ENCODE data around the gene TMEM218. TPM values are rescaled to one million over a fixed set of nuclear protein-coding genes. Genes with fewer than 3 reads are reported as not detected.

TMEM218 gene
- total RNA-seq, 1 experiment from 2014 or later, result 14.5 TPM

- no peaks in the 10 kb centered on the region for H3K9me3 Mint-ChIP-seq (ENCODE audit: low read depth, unreplicated experiment)
- no peaks in the 10 kb centered on the region for H3K36me3 Mint-ChIP-seq (ENCODE audit: insufficient read depth, unreplicated experiment)
- TF ChIP-seq CTCF (IDR thresholded peaks at IDR 0.05; ENCODE audit: unreplicated experiment), result no peak
- CTCF ChIA-PET, result no interaction called here
- intact Hi-C loops (cut with micrococcal nuclease; ENCODE audit: unreplicated experiment), result no loop called here
- no peak overlapping the region for H3K27ac Mint-ChIP-seq (ENCODE audit: unreplicated experiment)
- no peak for DNase-seq
- peaks cover 11% of the 10 kb centered on the region for H3K4me1 Mint-ChIP-seq (ENCODE audit: low read depth, unreplicated experiment)
- no peaks in the 10 kb centered on the region for H3K27me3 Mint-ChIP-seq (ENCODE audit: unreplicated experiment)
- H3K4me3 Mint-ChIP-seq (ENCODE audit: low read depth, unreplicated experiment), result no peak overlapping the region
- BruUV-seq (replicated peaks), result no TSS peak
These were observed 35.5 kb downstream of the TMEM218 start for GRCh38 chr11:125075900-125076317.

GRCh38 chr11:125075242-125075625, 36.2 kb downstream of the TMEM218 start:
- Mint-ChIP-seq H3K36me3 (ENCODE audit: insufficient read depth, unreplicated experiment) (no peaks in the 10 kb centered on the region), H3K27ac (ENCODE audit: unreplicated experiment) (no peak overlapping the region), H3K4me1 (ENCODE audit: low read depth, unreplicated experiment) (peaks cover 17% of the 10 kb centered on the region), H3K27me3 (ENCODE audit: unreplicated experiment) (no peaks in the 10 kb centered on the region), H3K4me3 (ENCODE audit: low read depth, unreplicated experiment) (no peak overlapping the region), H3K9me3 (ENCODE audit: low read depth, unreplicated experiment) (no peaks in the 10 kb centered on the region)
- DNase-seq, result no peak
- intact Hi-C loops (cut with micrococcal nuclease; ENCODE audit: unreplicated experiment), result no loop called here
- no TSS peak for BruUV-seq (replicated peaks)
- TF ChIP-seq CTCF (IDR thresholded peaks at IDR 0.05; ENCODE audit: unreplicated experiment), result no peak
- CTCF ChIA-PET, result no interaction called here

DNA sequence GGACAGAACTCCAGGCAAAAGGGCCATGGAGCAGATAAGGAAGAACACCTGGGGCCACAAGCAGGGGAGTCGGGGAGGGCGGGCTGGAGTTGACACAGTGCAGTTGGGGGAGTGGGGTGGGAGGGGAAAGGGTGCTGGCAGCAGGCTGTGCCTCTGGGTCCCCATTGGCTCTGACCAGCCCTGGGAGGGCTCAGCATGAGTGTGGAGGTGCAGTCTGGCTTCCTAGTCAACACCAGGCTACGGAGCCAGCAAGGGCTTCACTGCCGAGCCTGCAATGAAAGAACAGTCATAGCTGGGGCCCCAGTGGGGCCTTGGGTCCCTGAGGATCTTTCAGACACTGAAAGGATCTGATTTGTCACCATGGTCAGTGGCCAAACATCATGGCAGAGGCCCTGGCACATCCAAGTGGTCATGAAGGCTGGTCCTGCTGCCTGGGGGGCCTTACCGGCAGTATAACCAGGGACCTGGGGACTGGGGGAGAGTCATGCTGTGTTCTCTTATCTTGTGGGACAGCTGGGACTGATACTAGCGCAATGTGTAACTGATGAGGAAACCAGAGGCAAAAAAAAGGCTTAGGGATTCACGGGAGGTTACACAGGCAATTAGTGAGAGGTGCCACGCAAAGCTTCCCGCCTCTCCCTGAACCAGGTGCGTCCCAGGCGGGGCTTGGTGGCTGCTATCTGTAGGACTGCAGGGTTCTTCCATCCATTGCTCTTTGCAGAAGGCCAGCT, 36.8 kb downstream of the TMEM218 start:
- Mint-ChIP-seq H3K9me3 (ENCODE audit: low read depth, unreplicated experiment) (no peaks in the 10 kb centered on the region), H3K27ac (ENCODE audit: unreplicated experiment) (no peak overlapping the region), H3K4me3 (ENCODE audit: low read depth, unreplicated experiment) (no peak overlapping the region), H3K36me3 (ENCODE audit: insufficient read depth, unreplicated experiment) (no peaks in the 10 kb centered on the region), H3K4me1 (ENCODE audit: low read depth, unreplicated experiment) (peaks cover 23% of the 10 kb centered on the region), H3K27me3 (ENCODE audit: unreplicated experiment) (no peaks in the 10 kb centered on the region)
- no TSS peak for BruUV-seq (replicated peaks)
- intact Hi-C loops (cut with micrococcal nuclease; ENCODE audit: unreplicated experiment), result no loop called here
- DNase-seq, result no peak
- no peak for TF ChIP-seq CTCF (IDR thresholded peaks at IDR 0.05; ENCODE audit: unreplicated experiment)
- CTCF ChIA-PET, result no interaction called here

- H3K27ac Mint-ChIP-seq (ENCODE audit: unreplicated experiment), result no peak overlapping the region
- CTCF ChIA-PET, result no interaction called here
- no peak overlapping the region for H3K4me3 Mint-ChIP-seq (ENCODE audit: low read depth, unreplicated experiment)
- TF ChIP-seq CTCF (IDR thresholded peaks at IDR 0.05; ENCODE audit: unreplicated experiment), result no peak
- H3K27me3 Mint-ChIP-seq (ENCODE audit: unreplicated experiment), result no peaks in the 10 kb centered on the region
- intact Hi-C loops (cut with micrococcal nuclease; ENCODE audit: unreplicated experiment), result no loop called here
- no TSS peak for BruUV-seq (replicated peaks)
- no peaks in the 10 kb centered on the region for H3K36me3 Mint-ChIP-seq (ENCODE audit: insufficient read depth, unreplicated experiment)
- no peaks in the 10 kb centered on the region for H3K9me3 Mint-ChIP-seq (ENCODE audit: low read depth, unreplicated experiment)
- H3K4me1 Mint-ChIP-seq (ENCODE audit: low read depth, unreplicated experiment), result peaks cover 26% of the 10 kb centered on the region
- no peak for DNase-seq
These were observed 37.6 kb downstream of the TMEM218 start for GRCh38 chr11:125073616-125074483.
